Measurements from ENCODE around the gene PWP2.
"Not testable (repeated sequence)": the region's sequence is repeated elsewhere in the genome, so short reads cannot be mapped to it uniquely, and the experiment has no call there.

Gene PWP2

DNA sequence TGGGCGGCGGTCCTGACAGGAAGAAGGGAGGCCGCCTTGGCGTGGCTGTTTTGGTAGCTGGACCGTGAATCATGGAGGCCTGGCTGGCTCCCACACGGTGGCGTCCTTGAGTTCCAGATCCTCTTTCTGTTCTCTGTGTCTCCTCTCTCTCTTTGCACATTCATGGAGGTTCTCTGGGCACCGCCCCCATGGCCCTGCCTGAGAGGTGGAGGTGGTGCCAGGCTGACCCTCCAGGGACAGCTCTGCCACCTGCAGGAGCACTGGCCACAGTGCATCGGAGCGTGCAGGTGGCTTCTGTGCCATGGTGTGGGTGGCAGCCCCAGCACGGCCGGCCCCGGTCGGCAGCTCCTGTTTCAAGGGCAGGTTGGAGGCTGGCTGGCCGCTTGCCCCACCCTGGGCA, 30.8 kb downstream of the PWP2 start:
- peak; percentile 45 for ATAC-seq

DNA sequence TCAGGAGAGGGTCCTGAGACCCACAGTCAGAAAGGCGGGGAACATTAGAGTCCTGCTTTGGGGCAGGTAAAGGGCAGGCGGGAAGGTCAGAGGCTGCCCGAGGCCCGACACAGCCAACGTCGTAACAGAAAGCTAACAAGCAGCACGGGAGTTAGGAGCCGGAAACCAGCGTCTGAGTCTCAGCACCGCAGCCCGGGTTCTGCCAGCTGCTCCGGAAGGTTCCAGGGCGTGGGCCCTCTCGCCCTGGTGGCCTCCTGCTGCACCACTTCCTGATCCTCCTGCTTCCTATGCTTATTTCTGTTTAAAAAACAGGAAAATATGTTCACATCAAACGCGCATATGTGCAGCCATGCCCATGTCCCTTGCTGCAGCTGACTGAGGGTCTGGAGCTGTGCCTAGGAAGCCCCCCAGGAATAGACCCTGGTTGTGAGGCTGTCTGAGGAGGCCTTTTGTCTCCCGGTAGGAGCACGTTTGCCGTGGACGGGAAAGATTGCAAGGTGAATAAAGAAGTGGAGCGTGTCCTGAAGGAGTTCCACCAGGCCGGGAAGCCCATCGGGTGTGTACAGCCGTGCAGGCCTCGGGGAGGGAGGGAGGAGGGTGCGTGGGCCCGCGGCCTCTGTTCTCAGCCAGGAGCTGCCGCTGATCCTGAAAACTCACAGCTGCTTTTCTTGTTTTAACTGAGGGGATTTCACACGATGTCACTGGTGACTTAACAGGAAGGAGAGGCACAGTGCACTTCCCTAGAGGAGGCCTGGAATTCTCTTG, 32.8 kb downstream of the PWP2 start:
- ATAC-seq, DNase-seq: not testable (repeated sequence)

More for the DNA sequence above, 30.8 kb downstream of the PWP2 start:
- DNase-seq, result not testable (repeated sequence)

DNA sequence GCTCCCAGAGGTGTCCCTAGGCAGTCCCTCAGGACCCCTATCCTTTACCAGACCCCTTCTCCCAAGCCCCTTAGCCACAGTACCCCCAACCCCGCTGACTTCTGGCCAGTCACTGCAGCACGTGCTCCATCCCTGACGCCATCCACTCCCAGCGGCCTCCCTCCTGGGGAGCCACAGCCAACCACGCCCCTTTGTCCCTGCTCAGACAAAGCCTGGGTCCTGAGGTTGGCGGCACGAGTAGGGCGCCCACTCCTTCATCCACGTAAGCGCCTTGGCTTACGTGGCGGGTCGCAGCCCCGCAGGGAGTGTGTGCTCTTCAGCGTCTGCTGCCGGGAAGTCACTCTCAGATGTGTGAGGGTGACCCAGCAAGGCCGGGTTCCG, 33.3 kb downstream of the PWP2 start:
- ATAC-seq, DNase-seq: not testable (repeated sequence)

GRCh38 chr21:44142470-44142869, 35.3 kb downstream of the PWP2 start:
- not testable (repeated sequence) for DNase-seq, ATAC-seq

DNA sequence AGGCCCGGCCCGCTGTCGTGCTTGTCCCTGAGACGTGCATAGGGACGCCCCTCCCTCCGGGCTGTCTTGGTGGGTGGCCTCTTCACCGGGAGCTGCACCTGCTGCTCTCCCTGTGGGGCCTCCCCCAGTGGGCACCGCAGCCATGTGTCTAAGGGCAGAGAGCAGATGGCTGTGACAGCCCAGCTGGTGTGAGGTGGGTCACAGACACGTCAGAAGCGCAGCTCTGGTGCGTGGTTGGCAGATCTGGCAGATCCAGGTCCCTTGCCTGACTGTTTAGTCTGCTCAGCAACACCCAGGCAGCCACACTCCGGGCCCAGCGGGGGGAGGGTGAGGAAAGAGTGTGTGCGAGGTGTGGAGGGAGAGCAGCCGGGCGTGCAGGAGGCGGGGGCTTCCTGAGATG, 36.2 kb downstream of the PWP2 start:
- ATAC-seq, result peak; percentile 52
- DNase-seq, result not testable (repeated sequence)

- not testable (repeated sequence) for ATAC-seq, DNase-seq
Observed at GRCh38 chr21:44143996-44144395, 36.8 kb downstream of the PWP2 start.

- ATAC-seq, result peak; percentile 65
- not testable (repeated sequence) for DNase-seq
Observed at GRCh38 chr21:44144784-44145602, 37.8 kb downstream of the PWP2 start.

DNA sequence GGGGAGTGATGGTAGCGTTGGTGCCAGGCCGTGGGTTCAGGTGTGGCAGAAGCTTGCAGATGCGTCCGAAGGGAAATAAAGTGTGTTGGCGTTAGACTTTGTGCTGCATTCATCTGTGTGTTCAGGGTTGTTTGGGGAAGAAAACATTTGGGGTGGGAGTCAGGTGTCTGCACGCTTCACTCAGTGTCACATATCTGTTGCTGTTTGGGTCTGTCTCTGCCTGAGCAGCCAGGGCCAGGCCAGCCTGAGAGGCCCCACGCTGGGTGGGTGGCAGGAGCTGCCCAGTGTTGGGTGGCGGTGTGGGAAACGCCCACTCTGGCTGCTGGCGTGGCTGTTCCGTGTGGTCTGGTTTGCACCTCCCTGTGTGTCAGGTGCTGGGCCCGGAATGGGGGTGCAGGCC, 38.4 kb downstream of the PWP2 start:
- DNase-seq, result not testable (repeated sequence)
- peak; percentile 20 for ATAC-seq

GRCh38 chr21:44147108-44147507, 39.9 kb downstream of the PWP2 start:
- not testable (repeated sequence) for ATAC-seq, DNase-seq

- DNase-seq, ATAC-seq: not testable (repeated sequence)
Observed at GRCh38 chr21:44150255-44150654, 43.1 kb downstream of the PWP2 start.

DNA sequence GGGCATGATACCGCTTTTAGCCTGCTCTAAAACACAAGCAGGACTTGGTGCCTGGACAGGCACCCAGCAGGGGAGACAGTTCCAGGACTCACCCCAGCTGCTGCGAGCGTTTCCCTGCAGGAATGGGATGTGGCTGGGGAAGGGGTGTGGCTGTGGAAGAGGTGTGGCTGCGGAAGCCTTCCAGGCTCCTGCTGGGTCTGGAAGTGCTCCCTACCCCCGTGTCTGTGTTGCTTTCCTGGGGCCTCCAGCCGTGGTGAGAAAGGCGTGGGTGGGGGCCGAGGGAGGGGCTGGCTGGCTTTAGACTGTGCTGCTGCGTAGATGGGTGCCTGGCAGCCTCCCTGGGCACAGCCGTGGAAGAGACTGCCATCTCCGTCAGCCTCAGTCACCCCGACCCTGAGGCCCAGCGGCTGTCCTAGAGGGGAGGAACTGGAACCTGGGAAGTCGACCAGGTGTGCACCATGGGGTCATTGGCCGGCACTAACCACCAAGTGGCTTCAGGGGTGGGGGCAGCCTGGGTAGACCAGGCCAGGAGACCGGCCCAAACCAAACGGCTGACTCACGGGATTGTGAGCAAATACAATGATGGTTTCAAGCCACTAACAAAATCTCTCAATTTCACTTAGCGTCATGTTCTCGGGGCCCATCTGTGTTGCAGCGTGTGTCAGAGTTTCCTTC, 46.2 kb downstream of the PWP2 start:
- ATAC-seq, result peak; percentile 54
- not testable (repeated sequence) for DNase-seq

GRCh38 chr21:44153889-44154228, 46.7 kb downstream of the PWP2 start:
- DNase-seq, result peak; percentile 43
- ATAC-seq, result peak; percentile 62

DNA sequence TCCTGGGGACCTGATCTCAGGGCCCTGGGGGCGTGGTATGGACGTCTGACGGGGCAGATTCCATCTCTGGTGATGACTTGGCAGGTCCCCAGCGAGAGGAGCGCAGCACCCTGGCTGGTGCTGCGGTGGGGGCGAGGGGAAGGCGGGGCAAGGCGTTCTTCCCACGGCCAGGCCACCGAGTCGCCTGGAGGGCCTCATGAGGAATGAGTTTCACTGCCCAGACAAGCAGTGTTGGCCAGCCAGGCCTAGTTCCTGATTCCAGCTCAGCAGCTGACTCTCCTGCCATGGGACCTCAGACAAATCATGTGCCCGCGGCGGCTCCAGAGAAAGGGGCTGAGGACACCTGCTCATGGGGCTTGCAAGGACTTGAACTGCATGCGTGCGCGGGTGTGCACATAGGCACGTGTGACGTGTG, 47.6 kb downstream of the PWP2 start:
- ATAC-seq, DNase-seq: not testable (repeated sequence)

- not testable (repeated sequence) for DNase-seq
- ATAC-seq, result peak; percentile 41
Observed at GRCh38 chr21:44155231-44155993, 48.2 kb downstream of the PWP2 start.

GRCh38 chr21:44155994-44156380, 48.8 kb downstream of the PWP2 start:
- ATAC-seq, DNase-seq: not testable (repeated sequence)

DNA sequence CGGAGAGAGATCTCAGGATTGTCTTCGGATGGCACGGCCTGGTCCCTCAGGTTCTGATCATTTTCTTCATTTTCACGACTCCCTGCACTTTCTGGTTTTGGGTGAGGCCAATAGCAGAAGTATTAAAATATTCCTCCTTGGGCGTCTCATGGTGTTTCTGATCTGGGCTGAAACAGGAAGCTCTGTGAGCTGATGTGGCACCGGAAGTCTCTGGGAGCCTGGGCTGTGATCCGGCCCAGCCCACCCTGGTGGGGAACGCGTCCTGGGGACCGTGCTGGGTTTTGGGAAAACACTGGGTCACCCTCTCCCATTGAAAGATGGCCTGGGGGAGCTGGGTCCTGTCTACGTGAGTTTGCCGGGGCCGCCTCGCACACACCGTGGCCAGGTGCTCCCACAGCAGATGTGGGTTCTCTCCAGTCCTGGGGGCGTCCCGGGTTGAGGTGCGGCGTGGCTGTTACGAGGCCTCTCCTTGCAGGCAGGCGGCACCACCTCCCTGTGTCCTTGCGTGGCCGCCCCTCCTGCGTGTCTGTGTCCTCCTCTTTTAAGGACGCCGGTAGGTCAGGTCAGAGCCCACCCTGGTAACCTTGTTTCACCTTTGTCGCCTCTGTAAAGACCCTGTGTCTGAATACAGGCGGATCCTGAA, 50.4 kb downstream of the PWP2 start:
- ATAC-seq, result not testable (repeated sequence)

DNA sequence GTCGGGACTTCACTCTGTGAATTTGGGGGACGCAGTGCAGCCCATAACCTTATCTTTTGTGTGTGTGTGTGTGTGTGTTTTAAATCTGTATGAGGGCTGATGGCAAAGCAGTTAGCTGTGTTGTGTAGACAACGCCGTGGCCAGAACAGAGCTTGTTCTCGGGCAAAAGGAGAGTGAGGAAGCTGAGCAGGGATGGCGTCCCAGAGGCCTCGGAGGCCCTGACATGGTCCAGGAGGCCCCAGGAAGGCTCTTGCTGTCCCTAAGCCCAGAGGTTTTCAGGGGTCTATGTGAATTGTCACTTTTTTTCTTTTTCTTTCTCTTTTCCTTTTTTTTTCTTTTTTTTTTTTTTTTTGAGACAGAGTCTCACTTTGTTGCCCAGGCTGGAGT, 50.9 kb downstream of the PWP2 start:
- not testable (repeated sequence) for ATAC-seq, DNase-seq

More for the DNA sequence above, 50.4 kb downstream of the PWP2 start:
- not testable (repeated sequence) for DNase-seq

DNA sequence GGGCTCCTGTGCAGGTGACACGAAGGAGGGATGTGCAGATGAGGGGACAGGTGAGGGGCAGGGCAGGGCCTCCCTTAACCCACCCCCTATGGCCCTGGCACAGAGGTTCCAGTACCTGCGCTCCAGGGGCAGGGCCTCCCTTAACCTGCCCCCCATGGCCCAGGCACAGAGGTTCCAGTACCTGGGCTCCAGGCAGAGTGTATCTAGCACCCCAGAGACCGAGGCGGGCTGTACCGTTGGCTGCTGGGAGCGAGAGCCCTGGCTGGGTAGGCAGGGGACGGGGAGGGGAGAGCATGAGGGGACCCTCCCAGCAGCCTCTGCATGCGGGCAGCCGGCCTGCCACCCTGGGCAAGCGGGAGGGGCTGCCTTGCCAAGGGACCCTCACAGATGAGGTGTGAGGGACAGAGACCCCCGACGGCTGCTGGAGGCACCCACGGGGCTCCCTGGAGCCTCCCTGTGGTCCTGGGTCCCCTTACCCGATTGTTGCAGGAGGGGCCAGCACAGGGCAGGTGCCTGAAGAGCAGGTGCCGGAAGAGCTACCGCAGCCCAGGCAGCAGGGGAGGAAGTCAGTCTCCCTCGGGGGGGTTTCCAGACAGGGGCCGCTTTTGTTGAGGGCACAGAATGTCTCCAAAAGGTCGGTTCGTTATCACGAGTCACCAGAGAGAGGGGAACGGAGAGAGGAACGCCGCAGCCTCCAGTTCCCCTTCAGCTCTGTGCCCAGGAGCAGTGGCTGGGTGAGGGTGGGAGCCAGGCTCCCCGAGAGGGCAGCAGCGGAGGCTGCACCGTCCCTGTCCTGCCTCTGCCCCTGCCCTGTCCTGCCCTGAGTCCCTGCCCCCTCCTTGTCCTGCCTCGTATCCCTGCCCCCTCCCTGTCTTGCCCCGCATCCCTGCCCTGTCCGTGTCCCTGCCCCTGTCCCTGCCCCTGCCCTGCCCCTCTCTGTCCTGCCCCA, 52.4 kb downstream of the PWP2 start:
- peak; percentile 5 for DNase-seq
- ATAC-seq, result peak; percentile 64

- ATAC-seq, DNase-seq: not testable (repeated sequence)
Observed at GRCh38 chr21:44160298-44160672, 53.1 kb downstream of the PWP2 start.

DNA sequence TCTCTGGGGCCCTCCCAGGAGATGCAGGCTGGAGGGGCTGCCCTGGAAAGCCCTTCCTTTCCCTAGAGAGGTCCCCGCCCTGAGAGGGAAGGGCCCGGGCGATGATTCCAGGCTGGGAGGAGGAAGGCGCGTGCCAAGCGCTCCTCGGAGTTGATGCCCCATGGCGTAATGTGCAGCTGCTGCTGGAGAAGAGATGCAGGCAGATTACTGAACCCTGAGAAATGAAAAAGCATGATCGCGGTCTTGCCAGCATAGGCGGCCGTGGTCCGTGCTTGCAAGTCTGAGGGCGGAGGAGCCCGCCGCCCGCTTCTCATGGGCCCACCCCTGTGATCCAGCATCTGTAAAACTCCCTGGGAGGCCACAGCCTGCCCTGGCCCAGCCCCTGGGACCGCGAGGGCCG, 53.6 kb downstream of the PWP2 start:
- not testable (repeated sequence) for DNase-seq, ATAC-seq
